ENCODE measurements around the gene DESI2.
"Not testable (repeated sequence)": the region's sequence is repeated elsewhere in the genome, so short reads cannot be mapped to it uniquely, and the experiment has no call there.

DESI2 gene

DNA sequence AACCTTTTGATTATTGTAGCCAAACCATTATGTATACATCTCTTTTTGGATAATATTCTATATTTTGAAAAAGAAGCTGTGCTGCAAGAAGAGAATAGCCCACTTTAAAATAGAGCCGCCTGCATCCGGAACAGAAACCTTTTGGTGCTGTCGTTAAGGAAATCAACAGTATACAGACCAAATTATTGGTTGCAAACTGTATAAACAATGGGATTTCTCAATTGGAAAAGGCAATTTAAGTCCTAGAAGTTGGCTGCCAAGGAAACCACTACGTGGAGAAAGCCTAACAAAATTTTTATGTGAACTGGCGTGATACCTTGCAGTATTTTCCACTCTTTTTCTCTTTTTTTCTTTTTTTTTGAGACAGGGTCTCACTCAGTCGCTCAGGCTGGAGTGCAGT is 25.8 kb downstream of the DESI2 start:
- DNase-seq (ENCODE audit: low read depth, low spot score) = no peak
- H3K36me3 ChIP-seq (ENCODE audit: insufficient read depth, low read length) = no peaks in the 10 kb centered on the region
- no peak for TF ChIP-seq FOXP2 (optimal IDR thresholded peaks at IDR 0.05; ENCODE audit: control extremely low read depth, extremely low read length, insufficient read depth)
- no peak for TF ChIP-seq POLR2AphosphoS5 (IDR thresholded peaks at IDR 0.05; ENCODE audit: borderline replicate concordance, low read depth, low read length)
- no peak for TF ChIP-seq EZH2 (IDR thresholded peaks at IDR 0.05)
- H3K9me3 ChIP-seq (ENCODE audit: low read depth, low read length) = no peaks in the 10 kb centered on the region
- no peak overlapping the region for H3K9ac ChIP-seq (ENCODE audit: insufficient read length)
- no peak overlapping the region for H3K27ac ChIP-seq
- H3K4me3 ChIP-seq = no peak overlapping the region

DNA sequence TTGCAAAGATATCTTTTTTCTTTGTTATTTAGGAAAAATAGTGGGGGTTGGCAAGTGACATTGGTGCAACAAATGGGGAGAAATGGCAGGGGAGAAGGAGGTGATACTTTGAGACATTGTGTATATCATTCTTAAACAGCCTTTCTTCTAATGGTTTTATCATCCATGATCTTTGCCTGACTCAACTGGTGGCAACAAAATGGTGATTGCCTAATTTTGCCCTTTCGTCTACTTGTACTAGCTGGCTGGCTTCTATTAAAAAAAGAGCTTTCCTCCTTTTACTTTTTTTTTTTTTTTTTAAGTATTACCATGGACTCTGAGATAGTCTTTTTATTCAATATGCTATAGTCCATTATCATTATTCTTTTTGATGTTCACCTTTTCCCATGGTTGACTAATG is 27.7 kb downstream of the DESI2 start:
- TF ChIP-seq FOXP2 (optimal IDR thresholded peaks at IDR 0.05; ENCODE audit: control extremely low read depth, extremely low read length, insufficient read depth) (no peak), POLR2AphosphoS5 (IDR thresholded peaks at IDR 0.05; ENCODE audit: borderline replicate concordance, low read depth, low read length) (no peak), EZH2 (IDR thresholded peaks at IDR 0.05) (no peak)
- Histone ChIP-seq H3K4me3 (no peak overlapping the region), H3K9me3 (ENCODE audit: low read depth, low read length) (no peaks in the 10 kb centered on the region), H3K27ac (no peak overlapping the region), H3K36me3 (ENCODE audit: insufficient read depth, low read length) (no peaks in the 10 kb centered on the region), H3K9ac (ENCODE audit: insufficient read length) (no peak overlapping the region)
- no peak for DNase-seq (ENCODE audit: low read depth, low spot score)

DNA sequence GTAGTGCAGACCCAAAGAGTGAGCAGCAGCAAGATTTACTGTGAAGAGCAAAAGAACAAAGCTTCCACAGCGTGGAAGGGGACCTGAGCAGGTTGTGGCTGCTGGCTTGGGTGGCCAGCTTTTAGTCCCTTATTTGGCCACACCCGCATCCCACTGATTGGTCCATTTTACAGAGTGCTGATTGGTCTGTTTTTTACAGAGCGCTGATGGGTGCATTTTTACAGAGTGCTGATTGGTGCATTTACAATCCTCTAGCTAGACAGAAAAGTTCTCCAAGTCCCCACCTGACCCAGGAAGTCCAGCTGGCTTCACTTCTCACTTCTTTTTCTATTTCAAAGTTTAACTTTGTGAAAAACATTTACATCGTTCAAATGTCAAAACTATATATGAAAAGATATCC is 29.2 kb downstream of the DESI2 start:
- DNase-seq (ENCODE audit: low read depth, low spot score); H3K4me3 ChIP-seq; H3K9ac ChIP-seq (ENCODE audit: insufficient read length); H3K9me3 ChIP-seq (ENCODE audit: low read depth, low read length); H3K27ac ChIP-seq; H3K36me3 ChIP-seq (ENCODE audit: insufficient read depth, low read length): not testable (repeated sequence)

DNA sequence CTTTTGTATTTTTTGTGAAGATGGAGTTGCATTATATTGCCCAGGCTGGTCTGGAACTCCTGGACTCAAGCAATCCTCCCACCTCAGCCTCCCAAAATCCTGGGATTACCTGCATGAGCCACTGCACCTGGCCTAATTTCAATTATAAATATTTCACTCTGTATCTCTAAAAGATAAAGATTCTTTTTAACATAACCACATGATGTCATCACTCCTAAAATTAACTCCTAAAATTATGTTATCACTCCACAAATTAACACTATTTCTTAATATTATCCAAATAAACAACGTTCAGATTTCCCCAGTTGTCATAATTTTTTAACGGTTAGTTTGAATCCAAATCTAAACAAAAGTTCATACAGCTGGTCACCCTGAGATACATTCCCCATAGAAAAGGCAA is 43.0 kb downstream of the DESI2 start:
- H3K9ac ChIP-seq (ENCODE audit: insufficient read length) = no peak overlapping the region
- H3K9me3 ChIP-seq (ENCODE audit: low read depth, low read length) = no peaks in the 10 kb centered on the region
- peaks cover 40% of the 10 kb centered on the region for H3K36me3 ChIP-seq (ENCODE audit: insufficient read depth, low read length)
- no peak overlapping the region for H3K27ac ChIP-seq
- DNase-seq (ENCODE audit: low read depth, low spot score) = no peak
- TF ChIP-seq FOXP2 (optimal IDR thresholded peaks at IDR 0.05; ENCODE audit: control extremely low read depth, extremely low read length, insufficient read depth) (no peak), POLR2AphosphoS5 (IDR thresholded peaks at IDR 0.05; ENCODE audit: borderline replicate concordance, low read depth, low read length) (no peak), EZH2 (IDR thresholded peaks at IDR 0.05) (no peak)
- no peak overlapping the region for H3K4me3 ChIP-seq

DNA sequence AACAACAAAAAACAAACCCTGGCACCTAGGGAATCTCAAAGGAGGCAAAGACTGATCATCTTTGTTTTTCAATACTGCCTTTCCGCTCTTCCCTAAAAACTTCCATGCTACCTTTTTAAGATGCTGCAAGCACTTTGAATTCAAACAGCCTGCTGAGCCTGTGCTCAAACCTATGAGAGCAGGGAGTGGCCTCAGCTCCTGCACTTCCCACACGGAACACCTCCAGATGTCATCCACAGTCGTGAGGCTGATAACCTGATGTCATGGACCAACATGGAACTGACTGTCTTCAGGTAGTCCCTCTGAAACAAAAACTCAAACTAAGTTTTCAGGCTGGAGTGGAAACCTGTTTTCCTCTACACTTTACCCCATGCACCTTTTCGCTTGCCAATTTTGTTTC is 46.8 kb downstream of the DESI2 start:
- TF ChIP-seq FOXP2 (optimal IDR thresholded peaks at IDR 0.05; ENCODE audit: control extremely low read depth, extremely low read length, insufficient read depth) = no peak
- TF ChIP-seq EZH2 (IDR thresholded peaks at IDR 0.05) = no peak
- TF ChIP-seq POLR2AphosphoS5 (IDR thresholded peaks at IDR 0.05; ENCODE audit: borderline replicate concordance, low read depth, low read length) = no peak
- peaks cover 34% of the 10 kb centered on the region for H3K36me3 ChIP-seq (ENCODE audit: insufficient read depth, low read length)
- DNase-seq (ENCODE audit: low read depth, low spot score) = no peak
- no peaks in the 10 kb centered on the region for H3K9me3 ChIP-seq (ENCODE audit: low read depth, low read length)
- no peak overlapping the region for H3K27ac ChIP-seq
- H3K4me3 ChIP-seq = no peak overlapping the region
- no peak overlapping the region for H3K9ac ChIP-seq (ENCODE audit: insufficient read length)

DNA sequence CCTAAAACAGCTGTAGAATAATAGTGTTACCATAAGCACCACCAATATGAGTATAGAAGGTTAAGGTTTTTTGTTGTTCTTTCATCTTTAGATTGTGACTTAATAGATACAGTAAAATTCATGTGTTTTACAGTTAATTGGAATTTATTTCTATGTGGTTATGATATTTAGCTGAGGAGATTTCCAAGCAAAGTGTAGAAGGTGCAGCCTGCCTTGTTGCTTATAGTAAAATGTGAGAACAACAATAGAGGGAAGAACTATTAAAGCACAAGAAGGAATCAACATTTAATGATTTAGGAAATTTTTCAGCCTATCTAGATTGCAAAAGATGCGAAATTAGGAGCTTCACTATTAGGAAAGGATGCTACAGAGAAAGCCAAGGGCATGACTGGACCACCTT is 47.9 kb downstream of the DESI2 start:
- no peak for DNase-seq (ENCODE audit: low read depth, low spot score)
- H3K27ac ChIP-seq = no peak overlapping the region
- H3K4me3 ChIP-seq = no peak overlapping the region
- H3K9me3 ChIP-seq (ENCODE audit: low read depth, low read length) = no peaks in the 10 kb centered on the region
- H3K36me3 ChIP-seq (ENCODE audit: insufficient read depth, low read length) = peaks cover 34% of the 10 kb centered on the region
- no peak overlapping the region for H3K9ac ChIP-seq (ENCODE audit: insufficient read length)
- no peak for TF ChIP-seq EZH2 (IDR thresholded peaks at IDR 0.05)
- no peak for TF ChIP-seq POLR2AphosphoS5 (IDR thresholded peaks at IDR 0.05; ENCODE audit: borderline replicate concordance, low read depth, low read length)
- TF ChIP-seq FOXP2 (optimal IDR thresholded peaks at IDR 0.05; ENCODE audit: control extremely low read depth, extremely low read length, insufficient read depth) = no peak

DNA sequence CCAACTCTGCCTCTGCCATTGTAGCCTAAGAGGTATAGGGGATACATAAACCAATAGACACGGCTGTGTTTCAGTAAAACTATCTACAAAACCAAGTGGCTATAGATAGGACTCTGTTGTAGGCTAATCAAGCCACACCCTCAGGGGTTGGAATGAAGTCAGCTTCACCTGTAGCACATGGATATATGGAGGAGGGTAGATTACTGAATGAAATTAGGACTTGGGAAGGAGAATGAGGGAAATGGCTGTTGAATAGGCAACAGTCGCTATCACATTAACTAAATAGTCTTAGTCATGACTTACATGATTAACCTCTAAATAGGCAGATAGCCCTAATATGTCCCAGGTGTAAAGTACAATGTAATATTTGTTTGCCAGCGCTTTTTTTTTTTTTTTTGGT is 49.7 kb downstream of the DESI2 start:
- Histone ChIP-seq H3K9ac (ENCODE audit: insufficient read length) (no peak overlapping the region), H3K36me3 (ENCODE audit: insufficient read depth, low read length) (peaks cover 34% of the 10 kb centered on the region), H3K9me3 (ENCODE audit: low read depth, low read length) (no peaks in the 10 kb centered on the region), H3K27ac (no peak overlapping the region), H3K4me3 (no peak overlapping the region)
- DNase-seq (ENCODE audit: low read depth, low spot score) = no peak
- TF ChIP-seq POLR2AphosphoS5 (IDR thresholded peaks at IDR 0.05; ENCODE audit: borderline replicate concordance, low read depth, low read length) = no peak
- no peak for TF ChIP-seq FOXP2 (optimal IDR thresholded peaks at IDR 0.05; ENCODE audit: control extremely low read depth, extremely low read length, insufficient read depth)
- TF ChIP-seq EZH2 (IDR thresholded peaks at IDR 0.05) = no peak

DNA sequence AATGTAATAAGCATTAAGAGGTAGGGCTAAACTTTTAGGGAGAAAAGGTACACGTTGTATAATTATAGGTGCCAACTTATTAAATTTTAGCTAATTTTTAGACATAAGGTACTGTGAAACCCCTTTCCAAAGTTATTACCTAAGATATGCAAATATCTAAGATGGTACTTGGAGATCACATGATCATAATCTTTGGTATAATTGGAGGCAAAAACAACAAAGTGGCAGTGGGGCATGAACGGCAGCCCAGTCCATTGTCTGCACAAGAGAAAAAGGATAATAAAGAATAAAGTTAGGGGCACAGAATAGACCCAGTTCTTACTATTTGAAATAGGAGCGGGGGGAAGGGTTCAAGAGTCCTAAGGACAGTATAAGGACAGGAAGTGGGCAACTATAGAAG is 51.2 kb downstream of the DESI2 start:
- DNase-seq (ENCODE audit: low read depth, low spot score) = no peak
- no peak overlapping the region for H3K9ac ChIP-seq (ENCODE audit: insufficient read length)
- peaks cover 27% of the 10 kb centered on the region for H3K36me3 ChIP-seq (ENCODE audit: insufficient read depth, low read length)
- no peak overlapping the region for H3K4me3 ChIP-seq
- no peak overlapping the region for H3K27ac ChIP-seq
- TF ChIP-seq POLR2AphosphoS5 (IDR thresholded peaks at IDR 0.05; ENCODE audit: borderline replicate concordance, low read depth, low read length) (no peak), EZH2 (IDR thresholded peaks at IDR 0.05) (no peak), FOXP2 (optimal IDR thresholded peaks at IDR 0.05; ENCODE audit: control extremely low read depth, extremely low read length, insufficient read depth) (no peak)
- no peaks in the 10 kb centered on the region for H3K9me3 ChIP-seq (ENCODE audit: low read depth, low read length)

DNA sequence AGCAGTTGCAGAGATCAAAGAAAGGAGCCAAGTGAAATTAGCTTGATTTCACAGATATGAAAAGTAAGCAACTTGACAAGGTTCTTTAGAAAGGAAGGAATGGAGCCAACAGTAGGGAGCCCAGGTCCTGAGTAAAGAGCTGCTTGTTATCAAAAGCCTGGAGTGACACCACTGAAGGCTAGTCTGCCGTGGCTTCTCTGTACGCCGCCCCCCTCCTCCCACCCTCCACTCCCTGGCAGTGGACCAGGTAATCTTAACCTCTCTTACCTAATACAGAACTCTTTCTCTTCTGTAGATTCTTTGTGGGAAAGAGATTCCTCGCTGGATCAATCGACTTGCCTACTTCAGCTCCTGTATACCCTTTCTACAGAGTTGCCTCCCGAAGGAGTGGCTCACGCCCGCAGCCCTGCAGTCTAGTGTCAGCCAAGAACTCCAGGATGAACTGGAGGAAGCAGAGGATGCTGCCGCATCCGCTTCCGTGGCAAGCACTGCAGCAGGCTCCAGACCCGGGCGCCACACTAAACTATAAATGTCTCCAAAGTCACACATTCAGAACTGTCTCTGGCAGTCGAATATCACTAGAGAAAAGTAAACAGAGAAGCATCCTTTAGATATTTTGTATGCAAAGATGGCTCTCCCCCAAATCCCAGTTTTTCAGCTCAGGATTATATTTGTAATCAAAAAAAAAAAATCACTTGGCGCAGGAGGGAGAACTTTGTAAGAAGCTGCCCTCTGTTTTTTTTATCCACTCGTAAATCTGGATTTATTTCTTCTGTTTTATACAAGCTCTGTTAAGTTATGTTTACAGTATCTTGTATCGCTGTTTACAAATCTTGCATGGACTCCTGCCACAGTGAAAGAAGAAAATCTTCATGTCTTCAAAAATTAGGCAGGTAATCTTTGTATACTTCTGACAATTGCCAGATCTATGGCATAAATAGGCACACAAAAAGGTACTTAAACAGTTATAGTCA is 52.6 kb downstream of the DESI2 start:
- Histone ChIP-seq H3K9ac (ENCODE audit: insufficient read length) (no peak overlapping the region), H3K27ac (no peak overlapping the region), H3K4me3 (no peak overlapping the region), H3K36me3 (ENCODE audit: insufficient read depth, low read length) (peaks cover 14% of the 10 kb centered on the region), H3K9me3 (ENCODE audit: low read depth, low read length) (no peaks in the 10 kb centered on the region)
- TF ChIP-seq POLR2AphosphoS5 (IDR thresholded peaks at IDR 0.05; ENCODE audit: borderline replicate concordance, low read depth, low read length) = no peak
- no peak for TF ChIP-seq EZH2 (IDR thresholded peaks at IDR 0.05)
- TF ChIP-seq FOXP2 (optimal IDR thresholded peaks at IDR 0.05; ENCODE audit: control extremely low read depth, extremely low read length, insufficient read depth) = no peak
- no peak for DNase-seq (ENCODE audit: low read depth, low spot score)
